HG02938 (cell line): ENCODE measurements around the gene DOCK2.
"Not testable (repeated sequence)": the region's sequence is repeated elsewhere in the genome, so short reads cannot be mapped to it uniquely, and the experiment has no call there.

Experiments used
- ATAC-seq: cut with Tn5 transposase; IDR thresholded peaks from one replicate; pipeline ENCODE4 v1.9.1; 2021; ENCODE audit warnings: mild to moderate bottlenecking, moderate library complexity; ENCODE audit not compliant: unreplicated experiment

Gene DOCK2

GRCh38 chr5:169781420-169782345 is 144.6 kb downstream of the DOCK2 start:
- ATAC-seq, result no peak

- ATAC-seq, result no peak
These were observed 148.9 kb downstream of the DOCK2 start for GRCh38 chr5:169785771-169786618.

DNA sequence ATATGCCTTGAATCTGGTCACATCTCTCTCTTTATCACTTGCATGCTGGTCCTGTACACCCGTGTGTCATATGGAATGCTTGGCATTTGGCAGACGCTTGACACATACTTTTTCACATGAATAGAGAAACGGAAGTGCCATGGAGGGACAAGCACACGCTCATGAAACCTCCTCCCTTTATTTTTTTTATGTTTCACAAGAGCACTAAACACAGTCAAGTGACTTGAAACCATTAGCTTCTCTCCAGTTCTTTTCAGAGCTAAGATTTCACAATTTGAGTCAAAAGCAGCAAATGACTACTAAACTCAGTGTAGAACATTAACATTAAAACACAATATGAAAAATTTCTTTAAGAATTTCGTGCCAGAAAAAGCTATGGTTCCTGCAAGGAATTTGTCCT is 151.1 kb downstream of the DOCK2 start:
- no peak for ATAC-seq

GRCh38 chr5:169789417-169789940 is 152.4 kb downstream of the DOCK2 start:
- no peak for ATAC-seq

GRCh38 chr5:169791251-169791650 is 154.2 kb downstream of the DOCK2 start:
- ATAC-seq, result no peak

- ATAC-seq, result no peak
These were observed 158.3 kb downstream of the DOCK2 start for GRCh38 chr5:169795338-169795737.

DNA sequence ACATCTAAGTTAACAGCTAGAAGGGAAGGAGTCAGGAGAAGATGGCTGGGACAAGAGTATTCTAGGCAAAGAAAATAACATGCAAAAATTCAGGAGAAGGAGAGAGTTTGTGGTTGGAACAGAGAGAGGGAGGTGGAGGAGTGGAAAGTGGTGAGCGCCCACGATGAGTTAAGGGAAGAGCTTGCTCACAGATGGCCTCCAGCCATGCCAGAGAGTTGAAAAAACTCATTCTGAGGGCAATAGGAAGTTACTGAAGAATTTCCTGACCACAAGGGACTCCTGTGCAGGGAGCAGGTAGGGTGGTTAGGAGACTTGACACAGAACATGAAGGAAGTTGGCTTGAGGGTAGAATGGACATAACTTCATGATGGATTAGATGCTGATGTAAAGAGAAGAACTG is 159.7 kb downstream of the DOCK2 start:
- ATAC-seq, result no peak

DNA sequence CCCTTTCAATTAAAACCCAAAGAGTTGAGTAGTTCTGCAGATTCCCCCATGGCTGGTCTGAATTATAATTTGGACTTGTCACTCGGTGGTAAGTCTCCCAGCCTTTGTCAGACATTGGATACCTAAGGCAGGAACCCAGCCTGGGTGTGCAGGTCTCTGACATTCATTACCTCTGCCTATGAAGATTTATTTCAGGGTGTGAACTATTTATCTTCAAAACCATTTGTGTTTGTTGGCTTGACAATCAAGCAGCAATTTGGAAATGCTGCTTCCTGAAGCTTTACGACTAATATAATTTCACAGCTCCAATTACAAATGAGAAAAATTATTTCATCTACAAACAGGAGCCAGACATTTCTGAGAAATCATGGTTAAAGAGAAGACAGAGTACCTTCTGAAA is 160.5 kb downstream of the DOCK2 start:
- no peak for ATAC-seq

DNA sequence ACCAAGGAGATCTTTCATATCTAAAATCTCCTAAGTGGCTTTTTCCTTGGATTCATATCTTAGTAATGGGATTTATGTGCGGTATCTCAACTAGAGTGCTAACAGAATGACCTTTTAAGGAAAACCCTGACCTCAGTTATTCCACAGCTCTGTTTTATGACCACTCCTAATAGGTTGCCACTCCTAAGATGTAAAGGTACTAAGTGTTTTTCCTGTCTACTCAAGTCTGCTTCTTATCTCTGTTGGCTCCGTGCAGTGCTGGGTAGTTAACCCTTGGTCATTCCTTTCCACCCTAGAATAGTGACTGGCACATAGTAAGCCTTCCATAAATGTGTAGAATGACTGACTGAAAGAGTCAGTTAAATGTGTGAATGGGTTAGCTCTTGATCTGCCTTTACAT is 161.4 kb downstream of the DOCK2 start:
- no peak for ATAC-seq

DNA sequence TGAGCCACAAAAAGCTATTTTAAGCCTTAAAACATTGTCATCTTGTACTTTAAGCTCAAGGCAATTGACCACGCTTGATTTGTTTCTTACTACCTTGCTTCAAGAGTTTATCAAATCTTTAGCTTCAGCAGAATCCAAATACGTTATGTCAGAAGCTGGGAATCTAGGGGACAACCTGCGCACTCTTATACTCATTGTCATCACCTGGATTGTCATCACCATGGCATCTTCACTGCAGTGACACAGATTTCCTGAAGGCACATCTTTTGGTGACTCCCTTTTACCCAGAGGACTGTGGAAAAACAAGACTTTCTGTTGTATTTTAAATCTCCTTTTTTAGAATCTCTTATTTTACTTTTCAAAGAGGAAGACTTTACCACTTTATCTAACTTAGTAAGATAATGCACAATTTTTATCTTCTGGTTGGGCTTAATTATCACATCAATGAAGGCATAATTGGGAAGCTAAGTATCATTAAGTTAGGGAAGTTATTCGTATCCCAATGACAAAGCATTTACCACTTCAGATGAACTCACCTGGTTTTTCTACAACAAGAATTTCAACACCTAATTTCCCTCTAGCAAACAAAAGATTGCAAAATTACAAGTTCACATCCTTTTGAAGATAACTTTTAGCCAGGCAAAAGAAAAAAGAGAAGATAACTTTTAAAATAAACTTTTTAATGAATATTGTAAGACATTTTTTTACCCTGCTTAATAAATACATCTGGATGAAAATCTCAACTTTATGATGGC is 162.0 kb downstream of the DOCK2 start:
- ATAC-seq, result no peak

DNA sequence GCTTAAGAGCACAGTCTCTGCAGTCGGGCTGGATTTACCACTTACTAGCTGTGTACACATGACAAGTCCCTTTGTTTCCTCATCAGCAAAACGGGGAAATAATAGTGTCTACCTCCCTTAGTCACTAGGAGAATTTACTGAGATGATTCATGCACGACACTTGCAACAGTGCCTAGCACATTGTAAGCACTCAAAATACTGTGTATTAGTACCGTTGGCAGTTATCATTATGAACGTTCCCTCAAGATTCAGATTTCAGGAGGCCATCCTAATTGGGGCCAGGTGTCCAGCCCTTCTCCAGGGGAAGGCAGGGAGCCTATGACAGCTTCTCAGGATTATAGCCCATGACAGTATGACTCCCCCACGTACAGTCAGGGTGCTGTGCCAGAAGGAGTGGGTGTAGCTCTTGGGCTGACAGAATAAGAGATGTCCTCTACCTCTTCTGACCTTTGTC is 164.3 kb downstream of the DOCK2 start:
- ATAC-seq, result no peak

DNA sequence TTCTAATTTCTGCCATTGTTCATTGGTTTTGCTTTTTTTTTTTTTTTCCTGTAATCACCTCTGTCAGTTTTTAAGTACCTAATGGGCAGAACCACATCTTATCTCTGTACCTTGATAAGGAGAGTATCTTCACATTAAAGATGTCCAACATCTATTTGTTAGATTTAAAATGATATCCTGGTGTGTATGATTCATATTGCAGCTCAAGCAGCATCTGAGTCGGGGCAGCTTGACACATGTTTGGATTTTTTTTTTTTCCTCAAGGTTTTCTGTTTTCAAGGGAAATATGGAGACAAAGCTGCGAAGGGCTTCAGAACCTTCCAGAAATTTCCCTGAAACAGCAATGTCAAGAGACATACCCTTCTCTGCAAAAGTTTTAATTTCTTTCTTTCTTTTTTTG is 164.7 kb downstream of the DOCK2 start:
- no peak for ATAC-seq

DNA sequence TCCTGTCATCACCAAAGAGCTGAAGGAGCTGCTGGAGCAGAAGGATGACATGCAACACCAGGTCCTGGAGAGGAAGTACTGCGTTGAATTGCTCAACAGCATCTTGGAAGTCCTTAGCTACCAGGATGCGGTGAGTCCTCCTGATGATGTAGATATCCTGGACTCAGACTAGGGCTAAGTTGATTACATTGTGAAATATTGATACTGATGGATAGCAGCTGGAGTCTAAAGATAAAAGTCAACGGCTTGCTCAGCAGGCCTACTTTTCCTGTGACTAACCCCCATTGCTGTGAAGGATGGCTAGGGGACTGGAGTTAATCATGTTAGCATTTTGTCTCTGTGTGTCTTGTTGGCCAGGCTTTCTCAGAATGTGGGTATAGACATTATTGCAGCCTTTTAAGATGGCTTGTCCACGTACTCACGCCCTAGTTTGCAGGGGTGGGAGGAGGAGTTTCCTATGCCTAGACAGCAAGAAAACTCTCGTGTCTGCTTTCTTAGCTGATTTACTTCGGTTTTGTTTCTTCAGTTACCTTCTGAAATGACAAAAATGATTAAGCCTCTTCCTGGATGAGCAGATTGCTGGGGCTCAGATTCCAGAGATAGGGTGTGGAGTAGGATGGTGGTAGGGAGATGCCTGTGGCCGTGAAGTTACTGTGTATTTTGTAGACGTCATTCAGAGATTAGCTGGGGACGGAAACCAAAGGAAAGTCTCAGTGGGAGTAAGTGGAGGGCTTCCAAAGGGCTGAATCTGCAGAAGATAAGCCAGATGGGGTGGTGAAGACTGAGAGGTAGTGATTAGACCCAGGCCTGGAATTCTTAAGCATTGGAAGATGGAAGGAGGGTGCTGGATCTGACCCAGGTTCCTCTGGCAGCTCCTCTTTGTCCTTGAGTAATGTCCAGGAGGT is 166.3 kb downstream of the DOCK2 start:
- ATAC-seq, result no peak

DNA sequence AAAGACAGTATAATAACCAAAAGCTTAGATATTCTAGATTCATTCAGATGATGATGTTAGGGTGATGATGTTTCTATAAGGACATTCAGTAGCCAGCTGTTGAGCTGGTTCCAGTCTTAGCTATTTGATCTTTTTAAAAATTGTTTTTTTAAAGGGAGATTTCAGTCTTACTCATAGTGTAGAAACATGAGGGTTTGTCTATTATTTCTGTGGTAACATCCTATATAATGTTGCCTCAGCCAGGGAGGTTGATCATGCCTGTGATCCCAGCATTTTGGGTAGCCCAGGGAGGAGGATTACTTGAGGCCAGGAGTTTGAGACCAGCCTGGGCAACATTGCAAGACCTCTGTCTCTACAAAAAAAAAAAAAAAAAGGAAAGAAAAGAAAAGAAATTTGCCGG is 167.8 kb downstream of the DOCK2 start:
- no peak for ATAC-seq

GRCh38 chr5:169805527-169805934 is 168.5 kb downstream of the DOCK2 start:
- ATAC-seq, result peak; percentile 80

DNA sequence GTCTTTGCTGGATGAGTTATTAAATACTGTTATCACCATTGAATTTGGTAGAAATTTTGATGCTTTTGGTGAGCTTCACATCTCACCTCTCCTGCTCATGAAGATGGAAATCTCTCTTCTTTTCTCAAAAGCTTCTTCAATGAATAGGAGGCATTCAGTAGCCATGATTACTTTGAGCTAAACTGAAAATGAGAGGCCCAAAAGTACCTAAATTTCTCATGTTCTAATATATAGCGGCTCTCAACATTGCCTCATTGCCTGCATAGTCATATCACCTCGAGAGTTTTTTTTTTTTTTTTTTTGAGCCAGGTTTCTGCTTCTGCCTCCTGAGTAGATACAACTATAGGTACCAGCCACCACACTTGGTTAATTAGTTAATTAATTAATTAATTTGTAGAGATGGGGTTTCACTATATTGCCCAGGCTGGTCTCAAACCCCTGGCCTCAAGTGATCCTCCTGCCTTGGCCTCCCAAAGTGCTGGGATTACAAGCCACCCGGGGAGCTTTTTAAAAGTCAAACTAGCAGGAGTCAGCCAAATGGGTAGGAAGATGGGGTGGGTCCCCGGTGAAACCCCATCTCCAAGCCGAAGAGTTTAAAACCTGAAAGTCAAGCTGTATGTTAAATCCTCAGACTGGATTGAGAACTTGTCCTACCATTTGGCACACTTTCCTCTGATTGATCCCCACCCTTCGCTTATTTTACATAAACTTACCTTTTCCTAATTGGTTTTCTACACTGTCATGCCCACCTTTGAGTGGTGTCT is 169.0 kb downstream of the DOCK2 start:
- ATAC-seq, result peak; percentile 64

- no peak for ATAC-seq
These were observed 171.1 kb downstream of the DOCK2 start for GRCh38 chr5:169808118-169808581.

DNA sequence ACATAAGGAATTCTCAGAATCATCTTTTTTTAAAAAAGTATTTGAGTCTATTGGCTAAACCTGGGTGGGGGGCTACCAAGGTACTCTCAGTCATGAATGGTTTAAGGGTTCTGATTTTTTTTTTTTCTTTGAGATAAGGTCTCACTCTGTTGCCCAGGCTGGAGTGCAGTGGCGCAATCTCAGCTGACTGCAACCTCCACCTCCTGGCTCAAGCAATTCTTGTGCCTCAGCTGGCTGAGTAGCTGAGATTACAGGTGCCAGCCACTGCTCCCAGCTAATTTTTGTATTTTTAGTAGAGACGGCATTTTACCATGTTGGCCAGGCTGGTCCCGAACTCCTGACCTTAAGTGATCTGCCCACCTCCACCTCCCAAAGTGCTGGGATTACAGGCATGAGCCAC is 171.8 kb downstream of the DOCK2 start:
- not testable (repeated sequence) for ATAC-seq

DNA sequence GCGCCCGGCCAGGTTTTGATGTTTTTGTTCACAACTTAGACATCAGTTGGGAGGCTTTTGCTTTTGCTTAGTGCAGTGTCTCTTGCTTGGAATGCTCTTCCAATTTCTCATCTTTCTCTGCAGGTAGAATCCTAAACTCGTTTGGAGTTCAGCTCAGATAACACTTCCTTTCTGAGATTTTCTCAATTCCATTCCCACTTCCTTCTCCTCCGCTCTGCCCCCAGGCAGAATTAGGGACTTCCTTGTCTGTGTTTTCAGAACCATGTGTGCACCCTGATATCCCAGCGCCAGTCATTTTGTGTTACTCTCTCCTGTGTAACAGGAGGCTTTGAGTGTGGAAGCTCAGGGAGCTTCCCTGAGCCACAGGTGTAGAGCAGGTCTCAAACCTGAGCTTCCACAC is 172.2 kb downstream of the DOCK2 start:
- no peak for ATAC-seq
